ENCODE data around the gene ATXN7L1.

- TF ChIP-seq CTCF (IDR thresholded peaks at IDR 0.05), result no peak
- no peak for TF ChIP-seq EZH2 (IDR thresholded peaks at IDR 0.05; ENCODE audit: borderline replicate concordance, insufficient read depth, low read depth, low read length, poor library complexity, severe bottlenecking)
Observed at GRCh38 chr7:105860793-105861192, 15.6 kb downstream of the ATXN7L1 start.
